GM21390 (cell line): ENCODE measurements around the gene MEP1B.
A peak's percentile ranks its signal among the peaks of the same experiment; 100 is the strongest.
"Not testable (repeated sequence)": the region's sequence is repeated elsewhere in the genome, so short reads cannot be mapped to it uniquely, and the experiment has no call there.

Source experiments
- ATAC-seq: cut with Tn5 transposase; IDR thresholded peaks from one replicate; pipeline ENCODE4 v1.9.1; 2021; ENCODE audit not compliant: unreplicated experiment

Gene MEP1B

DNA sequence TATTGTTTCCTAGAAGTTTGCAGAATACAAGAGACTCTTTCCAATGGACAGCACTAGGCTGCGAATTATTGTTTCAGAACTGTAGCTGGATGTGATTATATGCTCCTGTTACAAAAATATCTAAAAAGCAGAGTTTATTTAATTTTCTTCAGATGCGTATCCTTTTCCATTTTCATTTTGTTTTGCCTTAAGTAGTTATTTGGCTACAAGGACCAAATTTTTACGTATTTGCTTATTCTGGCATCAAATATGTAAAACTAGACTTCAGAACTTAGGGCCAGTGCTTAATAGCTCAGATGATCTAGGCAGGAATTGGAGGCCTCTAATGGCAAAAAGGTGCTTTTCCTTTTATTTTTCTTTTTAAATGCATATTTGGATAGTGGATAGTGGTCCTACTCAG is 18.7 kb downstream of the MEP1B start:
- ATAC-seq = no peak

DNA sequence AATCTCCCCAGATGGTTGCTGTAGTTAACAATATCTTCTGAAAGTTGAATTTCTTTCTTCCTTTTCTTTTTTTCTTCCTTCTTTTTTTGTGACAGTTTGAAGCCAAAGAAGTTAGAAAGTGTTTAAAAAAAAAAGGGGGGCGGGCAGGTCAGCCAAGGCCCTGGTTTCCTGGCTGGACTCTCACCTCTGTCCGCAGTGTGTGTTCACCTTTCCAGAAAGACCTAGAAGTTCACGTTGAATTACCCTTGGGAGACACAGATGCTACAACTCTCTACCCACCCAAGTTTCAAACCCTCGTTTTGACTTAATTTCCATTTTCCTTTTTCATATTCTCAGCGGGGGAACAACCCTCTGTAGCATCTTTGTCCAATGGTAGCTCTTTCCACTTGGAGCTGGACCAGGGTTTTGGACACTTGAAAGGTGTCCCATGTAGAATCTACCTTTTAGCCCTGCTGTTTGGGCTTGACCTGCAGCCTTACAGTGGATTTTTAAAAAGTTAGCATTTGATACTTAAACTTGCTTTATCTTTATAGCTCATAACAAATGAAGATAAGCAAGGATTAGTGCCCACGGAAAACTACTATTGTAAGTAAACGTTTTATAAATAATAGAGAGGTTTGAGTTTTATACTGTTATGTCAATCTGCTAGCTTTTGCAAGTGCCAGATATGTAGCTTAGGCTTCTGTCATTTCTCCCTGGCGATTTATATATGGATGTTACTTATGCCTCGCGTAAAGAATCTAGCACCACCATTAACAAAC is 20.0 kb downstream of the MEP1B start:
- ATAC-seq = no peak

DNA sequence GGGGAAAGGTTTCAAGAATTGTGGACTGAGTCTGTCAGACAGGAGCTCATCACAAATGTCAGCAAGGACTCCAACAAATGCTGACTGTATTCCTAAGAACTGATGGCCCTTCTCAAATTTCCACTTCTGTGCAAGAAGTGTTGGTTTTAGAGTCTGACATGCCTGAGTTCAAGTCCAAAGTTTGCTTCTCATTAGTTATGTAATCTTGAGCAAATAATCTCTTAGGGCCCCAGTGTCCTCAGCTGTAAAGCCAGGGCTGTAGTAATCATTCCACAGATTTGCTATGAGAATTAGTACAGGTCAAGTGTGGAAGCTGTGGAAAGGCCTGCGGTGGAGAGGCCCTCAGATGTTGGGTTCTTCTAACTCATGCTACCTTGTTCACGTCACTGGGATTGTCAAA is 23.9 kb downstream of the MEP1B start:
- ATAC-seq = no peak

DNA sequence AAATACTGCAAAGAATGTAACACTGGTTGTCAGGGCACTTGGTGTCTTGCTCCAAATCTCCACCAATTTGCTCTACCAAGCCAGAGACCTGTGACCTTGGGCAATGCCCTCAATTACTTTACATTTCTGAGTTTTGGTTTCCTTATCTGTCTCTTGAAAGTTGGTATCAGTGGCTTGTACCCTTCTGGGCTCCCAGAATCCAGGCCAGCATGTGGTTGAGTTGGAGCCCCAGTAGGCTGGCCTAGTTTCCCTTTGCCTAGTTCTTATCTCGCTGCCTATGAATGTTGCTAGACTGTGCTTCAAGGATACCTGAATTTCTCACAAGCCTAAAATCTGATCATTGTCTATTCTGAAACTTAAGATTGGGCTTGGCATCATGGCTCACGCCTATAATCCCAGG is 26.6 kb downstream of the MEP1B start:
- no peak for ATAC-seq

DNA sequence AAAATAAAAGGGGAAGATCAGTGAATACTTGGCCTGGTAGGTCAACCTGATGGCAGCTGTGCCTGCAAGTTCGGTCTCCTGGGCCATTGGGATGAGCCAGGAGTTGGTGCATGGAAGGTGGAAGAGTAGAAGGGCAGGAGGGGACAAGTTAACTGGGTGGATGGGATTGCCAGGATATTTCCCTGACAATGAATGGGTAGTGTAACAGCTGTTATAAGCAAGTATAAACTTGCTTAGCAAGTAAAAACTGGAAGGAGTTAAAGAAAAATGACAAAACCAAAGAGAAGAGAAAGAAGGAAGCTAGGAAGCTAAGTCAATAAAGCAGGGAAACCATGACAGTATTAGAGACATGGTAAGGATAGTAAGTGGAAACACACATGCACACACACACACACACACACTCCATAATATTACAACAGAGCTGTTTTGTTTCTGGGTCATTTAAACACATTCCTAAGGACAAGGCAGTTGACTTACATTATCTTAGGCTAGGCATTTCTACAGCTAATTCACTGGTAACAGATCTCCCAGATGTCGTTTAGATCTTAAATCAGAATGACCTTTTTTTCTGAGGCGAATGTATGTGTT is 29.7 kb downstream of the MEP1B start:
- no peak for ATAC-seq

DNA sequence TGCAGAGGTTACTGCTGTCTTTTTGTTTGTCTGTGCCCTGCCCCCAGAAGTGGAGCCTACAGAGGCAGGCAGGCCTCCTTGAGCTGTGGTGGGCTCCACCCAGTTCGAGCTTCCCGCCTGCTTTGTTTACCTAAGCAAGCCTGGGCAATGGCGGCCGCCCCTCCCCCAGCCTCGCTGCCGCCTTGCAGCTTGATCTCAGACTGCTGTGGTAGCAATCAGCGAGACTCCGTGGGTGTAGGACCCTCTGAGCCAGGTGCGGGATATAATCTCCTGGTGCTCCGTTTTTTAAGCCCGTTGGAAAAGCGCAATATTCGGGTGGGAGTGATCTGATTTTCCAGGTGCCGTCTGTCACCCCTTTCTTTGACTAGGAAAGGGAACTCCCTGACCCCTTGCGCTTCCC is 43.5 kb downstream of the MEP1B start:
- not testable (repeated sequence) for ATAC-seq

DNA sequence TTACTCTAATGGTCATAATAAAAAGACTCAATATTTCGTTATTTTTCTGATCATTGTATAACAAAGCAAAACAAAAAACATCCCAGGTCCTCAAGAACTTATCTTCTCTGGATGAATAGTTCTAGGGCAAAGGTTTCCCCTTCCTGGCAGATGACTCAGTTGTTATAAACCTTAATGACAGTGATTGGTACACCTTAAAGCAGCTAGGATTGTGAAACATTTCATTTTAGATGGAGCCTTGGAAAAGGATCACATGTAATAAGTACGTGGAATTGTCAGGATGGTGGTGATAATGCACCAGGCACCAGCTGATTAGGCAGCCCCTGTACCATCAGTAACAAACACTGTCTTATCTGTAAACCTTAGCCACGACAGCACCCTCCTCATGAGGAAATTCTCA is 47.2 kb downstream of the MEP1B start:
- no peak for ATAC-seq

DNA sequence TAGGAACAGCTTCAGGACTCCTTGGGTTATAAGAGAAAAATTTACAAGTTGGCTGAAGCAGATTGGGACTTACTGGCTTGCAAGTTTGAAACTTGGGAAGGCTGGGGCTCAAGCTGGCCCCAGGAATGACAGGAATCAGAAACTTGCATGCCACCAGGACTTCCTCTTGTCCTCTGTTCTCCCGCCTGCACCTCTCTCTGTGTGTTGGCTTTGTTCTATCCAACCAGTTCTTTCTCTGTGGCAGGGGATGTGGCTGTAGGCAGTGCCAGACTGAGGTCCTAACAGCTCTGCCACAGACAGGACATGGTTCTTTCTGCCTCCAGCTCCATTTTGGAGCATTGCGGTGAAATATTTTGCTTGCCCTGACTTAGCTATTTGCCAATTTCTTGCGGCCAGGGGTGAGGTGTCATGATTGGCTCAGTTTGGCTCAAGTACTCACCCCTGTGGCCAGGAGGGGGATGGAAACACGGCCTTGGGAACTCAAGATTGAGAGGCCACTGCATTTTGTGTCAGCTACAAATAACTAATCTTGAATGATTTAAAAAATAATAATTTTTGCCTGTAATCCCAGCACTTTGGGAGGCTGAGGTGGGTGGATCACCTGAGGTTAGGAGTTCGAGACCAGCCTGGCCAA is 48.9 kb downstream of the MEP1B start:
- ATAC-seq = no peak

DNA sequence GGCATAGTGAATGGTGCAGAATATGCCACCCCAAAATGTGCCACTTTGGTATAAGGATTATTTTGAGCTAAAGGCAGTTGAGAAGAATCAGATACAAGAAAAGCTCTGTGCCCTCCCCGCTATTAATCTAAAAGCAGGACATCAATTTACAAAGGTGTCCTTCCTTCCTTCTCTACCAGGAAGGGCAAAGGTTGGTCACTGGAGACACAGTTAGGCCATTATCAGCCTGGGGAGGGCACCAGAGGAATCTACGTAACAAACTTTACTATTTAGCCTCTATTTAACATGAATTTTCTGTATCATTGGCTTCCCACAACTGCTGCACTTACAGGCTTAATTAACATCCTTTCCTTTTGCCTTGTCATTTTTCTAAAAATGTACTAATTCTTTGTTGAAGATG is 52.6 kb downstream of the MEP1B start:
- no peak for ATAC-seq

DNA sequence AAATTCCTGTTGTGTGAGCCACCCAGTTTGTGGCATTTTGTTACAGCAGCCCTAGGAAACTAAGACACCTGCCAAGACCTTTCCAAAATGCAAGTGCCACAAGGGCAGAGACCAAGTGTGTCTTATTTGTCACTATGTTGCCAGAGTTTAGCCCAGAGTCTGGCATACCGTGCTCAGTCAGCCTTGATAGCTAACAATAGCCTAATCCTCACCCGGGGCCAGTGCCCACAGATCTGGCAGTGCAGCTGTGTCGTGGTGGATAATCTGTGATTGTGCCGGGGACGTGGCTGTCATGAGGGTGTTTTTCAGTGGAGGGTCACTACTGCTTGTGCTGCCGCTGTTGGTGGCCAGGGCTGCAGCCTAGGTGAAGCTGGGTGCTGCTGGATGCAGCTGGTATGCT is 53.5 kb downstream of the MEP1B start:
- ATAC-seq = no peak

DNA sequence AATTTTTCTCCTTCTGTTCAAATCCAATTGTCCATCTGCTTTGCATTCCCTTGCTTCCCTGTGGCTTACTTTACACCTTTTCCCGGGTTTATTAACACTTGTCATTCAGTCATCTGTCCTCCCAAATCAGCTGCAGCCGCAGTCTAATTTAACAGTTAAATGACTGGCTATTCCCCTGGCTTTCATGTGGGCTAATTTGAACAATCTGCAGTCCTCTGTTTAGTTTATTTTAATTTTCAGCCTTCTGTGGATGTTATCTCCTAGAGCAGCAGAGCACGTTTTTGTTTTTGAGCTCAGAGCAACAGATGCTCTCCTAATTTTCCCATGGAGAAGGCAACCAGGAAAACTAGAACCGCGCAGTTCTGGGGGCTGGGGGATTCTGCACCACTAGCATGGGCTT is 55.0 kb downstream of the MEP1B start:
- ATAC-seq = no peak

DNA sequence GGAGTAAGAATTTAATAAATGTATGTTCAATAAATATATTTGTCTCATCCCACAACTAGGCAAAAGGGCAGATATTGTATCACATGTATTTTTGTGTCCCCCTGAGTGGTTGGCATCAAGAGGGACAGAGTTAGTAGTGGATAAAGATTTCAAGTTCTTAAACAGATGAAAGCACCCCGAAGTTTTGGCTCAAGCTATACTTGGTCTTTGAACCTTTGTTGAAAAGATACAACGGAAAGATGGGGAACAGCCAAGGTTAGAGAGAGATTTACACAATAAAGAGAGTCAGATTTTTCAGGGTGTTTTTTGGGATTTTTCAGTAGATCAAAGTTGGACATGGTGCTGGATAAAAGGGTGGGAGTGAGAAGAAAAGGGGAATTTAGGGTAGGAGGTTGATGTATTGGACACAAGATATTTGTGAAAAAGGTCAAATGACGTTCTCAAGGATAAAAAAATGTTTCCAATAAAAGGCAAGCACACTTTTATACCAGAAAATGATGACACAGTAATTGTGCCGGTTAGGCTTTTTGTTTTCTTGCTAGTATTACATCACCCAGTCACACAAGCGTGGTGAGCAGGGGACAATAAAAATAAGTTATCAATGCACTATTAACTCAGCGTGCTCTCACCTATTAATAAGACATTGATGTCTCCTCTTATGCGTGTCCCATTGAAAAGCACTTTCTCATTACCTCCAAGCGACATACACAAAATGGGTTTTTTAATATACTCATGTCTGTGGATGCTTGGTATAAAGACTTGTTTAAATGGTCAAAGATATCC is 59.5 kb downstream of the MEP1B start:
- ATAC-seq = no peak

DNA sequence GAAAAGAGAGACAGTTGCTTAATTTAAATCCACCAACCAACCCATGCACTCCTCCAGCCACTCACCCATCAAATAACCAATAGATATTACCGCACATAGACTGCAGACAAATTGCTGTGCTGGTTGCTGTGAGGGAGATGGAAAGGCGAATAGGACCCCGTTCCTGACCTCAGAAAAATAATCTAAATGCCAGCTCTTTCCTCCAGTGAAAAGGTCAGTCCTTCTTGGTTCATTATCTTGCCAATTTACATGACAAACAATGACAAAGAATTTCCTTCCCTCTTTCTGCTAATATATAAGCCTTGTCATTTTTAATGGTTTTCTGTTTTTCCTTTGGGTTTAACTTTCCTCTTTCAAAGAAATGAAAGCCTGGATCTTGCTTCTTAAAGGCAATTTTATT is 61.6 kb downstream of the MEP1B start:
- ATAC-seq = no peak

DNA sequence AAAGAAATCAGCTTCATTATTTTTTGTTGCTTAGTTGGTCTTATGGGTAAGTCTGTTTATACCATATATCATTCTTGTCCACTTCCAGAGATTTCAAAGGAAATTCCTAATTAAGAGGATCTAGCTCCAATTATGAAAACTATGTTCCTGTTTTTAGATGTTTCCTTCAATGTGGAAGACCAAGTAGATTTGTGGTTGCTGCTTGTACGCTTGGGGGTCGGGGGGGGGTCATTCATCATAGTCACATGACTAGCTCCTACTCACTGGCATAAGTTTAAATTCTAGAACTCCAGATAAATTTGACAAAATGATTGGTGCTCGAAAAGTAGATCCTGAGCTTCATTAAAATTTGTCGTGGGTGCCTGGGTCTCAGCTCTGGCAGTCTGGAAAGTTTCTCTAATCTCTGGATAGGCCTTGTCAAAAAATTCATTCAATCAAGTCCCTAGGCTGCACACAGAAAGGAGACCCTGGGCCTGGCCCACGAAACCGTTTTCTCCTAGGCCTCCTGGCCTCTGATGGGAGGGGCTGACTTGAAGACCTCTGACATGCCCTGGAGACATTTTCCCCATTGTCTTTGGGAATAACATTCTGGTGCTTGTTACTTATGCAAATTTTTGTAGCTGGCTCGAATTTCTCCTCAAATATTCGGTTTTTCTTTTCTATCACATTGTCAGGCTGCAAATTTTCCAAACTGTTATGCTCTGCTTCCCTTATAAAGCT is 62.5 kb downstream of the MEP1B start:
- ATAC-seq = no peak

DNA sequence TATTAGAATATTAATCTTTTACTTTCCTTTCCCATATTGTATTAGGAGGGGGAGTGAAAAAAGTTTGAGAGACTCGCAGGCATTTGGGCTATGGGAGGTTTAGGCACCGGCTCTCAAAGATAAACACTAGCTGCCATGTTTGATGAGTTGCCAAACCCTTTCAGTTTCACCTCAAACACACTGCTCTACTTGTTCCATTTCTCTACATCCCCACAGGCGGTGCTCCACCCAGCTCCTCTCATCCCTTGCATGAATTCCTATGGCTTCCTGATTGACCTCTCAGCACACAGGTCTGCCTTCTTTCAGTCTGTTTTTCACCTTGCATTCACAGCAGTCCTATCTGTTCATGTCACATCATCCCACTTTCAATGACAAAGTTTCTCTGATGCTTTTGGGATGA is 65.7 kb downstream of the MEP1B start:
- no peak for ATAC-seq

DNA sequence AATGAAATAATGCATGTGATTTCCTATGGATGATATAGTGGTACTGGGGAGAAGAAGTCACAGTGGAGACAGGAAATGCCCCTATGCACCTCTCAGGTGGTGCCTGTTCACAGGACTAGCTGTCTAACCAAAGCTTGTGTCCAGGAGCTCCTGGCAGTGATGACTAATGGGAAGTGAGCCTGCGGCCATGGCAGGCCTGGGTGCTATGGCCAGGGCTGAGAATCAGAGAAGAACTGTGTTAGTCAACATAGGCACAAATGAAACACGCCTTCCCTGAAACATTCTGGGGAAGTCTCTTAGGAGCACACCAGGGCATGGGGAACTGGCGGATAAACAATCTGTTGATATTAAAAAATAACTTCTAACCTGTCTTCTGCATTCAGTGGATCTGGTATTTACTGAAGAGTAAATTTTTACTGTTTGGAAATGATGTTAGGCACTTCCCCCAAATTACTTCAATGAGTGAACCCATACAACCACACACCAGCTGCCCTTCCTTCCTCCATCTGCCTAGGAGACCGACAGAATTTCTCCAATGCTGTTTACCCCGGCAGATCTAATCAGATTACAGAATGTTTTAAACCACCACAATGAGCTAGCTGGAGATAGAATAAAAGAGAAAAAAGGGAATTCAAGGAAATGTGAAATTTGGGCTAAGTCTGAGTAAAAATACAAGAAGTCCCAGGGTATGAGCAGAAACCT is 67.4 kb downstream of the MEP1B start:
- no peak for ATAC-seq

DNA sequence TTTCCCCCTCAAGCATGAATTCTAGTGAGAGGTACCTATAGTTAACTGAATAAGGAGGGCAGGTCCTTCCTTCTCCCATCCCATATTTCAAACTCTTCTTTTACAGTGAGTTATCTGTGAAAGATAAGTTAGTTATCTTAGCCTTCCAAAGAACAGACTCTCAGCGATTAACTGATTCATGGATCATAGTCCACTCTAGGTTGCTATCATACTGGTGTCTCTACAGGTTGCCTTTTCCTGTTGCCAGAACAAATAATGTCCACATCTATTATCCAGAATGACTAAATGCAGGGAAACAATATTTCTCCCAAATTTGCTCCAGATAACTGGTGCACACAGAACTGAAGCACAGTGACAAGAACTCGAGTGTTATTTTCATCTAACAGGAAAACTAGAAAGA is 68.3 kb downstream of the MEP1B start:
- no peak for ATAC-seq

DNA sequence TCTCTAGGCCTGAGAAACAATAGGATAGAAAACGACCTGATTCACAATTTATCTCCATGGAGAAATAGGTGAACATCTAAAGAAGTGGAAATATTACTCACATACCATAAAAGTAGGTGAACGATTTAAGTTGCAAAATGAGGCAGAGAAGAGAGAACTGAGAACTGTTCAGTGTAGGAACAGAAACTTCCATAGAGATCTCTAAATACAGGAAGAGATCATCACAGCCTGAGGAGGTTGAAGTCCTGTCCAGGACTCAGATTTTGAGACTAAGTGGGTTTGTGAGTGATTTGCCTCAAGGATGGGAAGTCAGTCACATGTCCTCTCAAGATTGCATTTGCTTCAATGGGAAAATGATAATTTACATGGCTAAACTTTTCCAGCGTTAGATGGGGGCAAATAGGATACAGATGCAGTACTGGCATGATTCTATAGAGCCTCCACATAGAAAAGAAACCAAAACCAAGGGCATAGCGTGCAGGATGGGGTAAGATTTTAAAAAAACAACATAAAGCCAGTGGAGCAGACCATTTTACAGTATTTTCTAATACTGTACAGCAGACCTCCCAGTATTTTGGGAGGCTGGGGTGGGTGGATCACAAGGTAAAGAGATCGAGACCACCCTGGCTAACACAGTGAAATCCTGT is 68.8 kb downstream of the MEP1B start:
- ATAC-seq = peak; percentile 67

DNA sequence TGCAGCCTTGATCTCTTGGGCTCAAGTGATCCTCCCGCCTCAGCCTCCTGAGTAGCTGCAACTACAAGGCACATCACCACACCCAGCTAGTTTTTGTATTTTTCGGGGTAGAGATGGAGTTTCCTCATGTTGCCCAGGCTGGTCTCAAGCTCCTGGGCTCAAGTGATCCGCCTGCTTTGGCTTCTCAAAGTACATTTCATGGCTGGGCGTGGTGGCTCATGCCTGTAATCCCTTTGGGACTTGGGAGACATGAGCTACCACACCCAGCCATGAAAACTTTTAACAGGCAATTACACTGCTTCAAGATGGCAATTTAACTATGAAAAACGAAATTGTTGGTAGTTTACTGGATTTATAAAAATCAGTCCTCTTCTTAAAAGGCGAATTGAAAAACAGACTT is 69.7 kb downstream of the MEP1B start:
- ATAC-seq = no peak

DNA sequence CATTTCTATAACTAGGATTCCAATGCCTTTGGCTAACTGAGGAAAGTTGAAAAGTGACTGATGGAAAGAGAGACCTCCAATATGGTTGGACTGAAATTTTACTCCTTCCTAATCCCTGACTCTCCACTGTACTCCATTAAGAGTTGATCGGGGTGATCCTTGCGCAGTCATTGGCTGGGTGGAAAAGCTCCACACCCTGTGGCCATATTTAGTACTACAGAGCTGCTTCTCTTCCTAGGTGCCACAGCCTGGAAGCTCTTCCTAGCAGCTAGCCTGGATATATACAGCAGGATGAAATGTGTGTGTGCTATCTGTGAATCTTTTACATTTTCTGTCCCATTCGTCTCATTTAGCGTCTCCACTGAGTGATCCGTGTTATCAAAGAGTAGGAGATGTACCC is 71.2 kb downstream of the MEP1B start:
- no peak for ATAC-seq
